Panc1 (cell line): Measurements from ENCODE around the gene MAGI1. TPM values are rescaled to one million over a fixed set of nuclear protein-coding genes. Genes with fewer than 3 reads are reported as not detected.

Experiments used
- ATAC-seq: fragments of 200-7000 bp; cut with Tn5 transposase; 2 replicates; pipeline ENCODE4 v1.9.1; 2020; ENCODE audit warnings: mild to moderate bottlenecking, moderate library complexity
- BruUV-seq: library from RNA; stranded (reverse); fragments of 400-500 nt; replicated peaks from 2 replicates; lab custom pipeline; 2021; lab: Mats Ljungman, UMichigan
- CTCF ChIA-PET: fragments of 300-600 bp; sonication (Branson Sonifier 250); formaldehyde crosslinking; loops from one replicate; lab custom pipeline; 2022; ENCODE audit warnings: antibody characterized with exemption; lab: Charles Lee
- POLR2A ChIA-PET: fragments of 300-600 bp; sonication (Branson Sonifier 250); formaldehyde crosslinking; loops from one replicate; lab custom pipeline; 2022; ENCODE audit warnings: antibody characterized with exemption; lab: Charles Lee
- DNase-seq: peaks from one replicate; pipeline ENCODE4 v3.0.0-alpha.2; 2010; ENCODE audit warnings: low read depth, low spot score
- H3K27ac ChIP-seq: 2 replicates; pipeline ENCODE4 v1.5.1; 2011; ENCODE audit warnings: mild to moderate bottlenecking, low read length, inconsistent platforms
- H3K27me3 ChIP-seq: fragments of 200-500 bp; sonication (Bioruptor generic); 2 replicates; pipeline ENCODE4 v1.6.0; 2014; ENCODE audit warnings: low read length, inconsistent platforms; ENCODE audit not compliant: control insufficient read depth, insufficient read depth
- H3K36me3 ChIP-seq: fragments of 200-500 bp; sonication (Bioruptor generic); 2 replicates; pipeline ENCODE4 v1.5.1; 2014; ENCODE audit warnings: inconsistent platforms, mild to moderate bottlenecking, low read length, moderate library complexity; ENCODE audit not compliant: control insufficient read depth, insufficient read depth
- H3K4me1 ChIP-seq: 2 replicates; pipeline ENCODE4 v1.5.1; 2011; ENCODE audit warnings: inconsistent platforms, mild to moderate bottlenecking, low read length, moderate library complexity; ENCODE audit not compliant: control insufficient read depth, insufficient read depth
- H3K4me3 ChIP-seq, 2 experiments: 2 replicates each; pipeline ENCODE4 v1.5.1; 2011 to 2012; ENCODE audit warnings: low read depth in 2 of 2, low read length in 2 of 2, mild to moderate bottlenecking in 2 of 2, inconsistent platforms in 1 of 2, moderate library complexity in 1 of 2
- H3K9me3 ChIP-seq: fragments of 200-500 bp; sonication (Bioruptor generic); 2 replicates; pipeline ENCODE4 v1.5.1; 2014; ENCODE audit warnings: low read depth, mild to moderate bottlenecking, inconsistent platforms, low read length, moderate library complexity; ENCODE audit not compliant: control insufficient read depth, insufficient read depth
- CTCF ChIP-seq: fragments of 450-650 bp; IDR thresholded peaks from 2 replicates; pipeline ENCODE4 v1.5.1; 2017; ENCODE audit warnings: mild to moderate bottlenecking
- POLR2AphosphoS5 ChIP-seq: IDR thresholded peaks from 2 replicates; pipeline ENCODE4 v1.6.1; 2012; ENCODE audit warnings: mild to moderate bottlenecking, low read depth, low read length, moderate library complexity
- REST ChIP-seq, 2 experiments: IDR thresholded peaks; 2 replicates each; pipeline ENCODE4 v1.6.1; 2011 to 2012; ENCODE audit warnings: low read depth in 2 of 2, control low read depth in 1 of 2, low read length in 1 of 2, mild to moderate bottlenecking in 1 of 2, moderate library complexity in 1 of 2; ENCODE audit not compliant: insufficient read depth in 1 of 2
- SIN3A ChIP-seq: IDR thresholded peaks from 2 replicates; pipeline ENCODE4 v1.6.1; 2012; ENCODE audit warnings: low read depth, mild to moderate bottlenecking, low read length, moderate library complexity, borderline replicate concordance; ENCODE audit not compliant: insufficient read depth
- TCF7L2 ChIP-seq: IDR thresholded peaks from 2 replicates; pipeline ENCODE4 v1.6.1; 2011; ENCODE audit warnings: mild to moderate bottlenecking, low read depth, low read length, inconsistent platforms
- in situ Hi-C: cut with HindIII; loops from 2 replicates; pipeline ENCODE4 v1.10.0; 2016; ENCODE audit warnings: low sequenced_read_pairs, low pct_unique_long_range_greater_than_20kb
- intact Hi-C: fragments of 100-400 bp; cut with micrococcal nuclease; formaldehyde crosslinking; loops from one replicate; pipeline ENCODE4 v1.10.0; 2022; ENCODE audit not compliant: unreplicated experiment
- total RNA-seq: library from RNA; stranded (reverse); gene quantifications from one replicate; pipeline ENCODE4 v1.2.1, GENCODE V29; 2021; ENCODE audit not compliant: unreplicated experiment

MAGI1 gene
- total RNA-seq, 1 experiment from 2014 or later: 9.5 TPM

DNA sequence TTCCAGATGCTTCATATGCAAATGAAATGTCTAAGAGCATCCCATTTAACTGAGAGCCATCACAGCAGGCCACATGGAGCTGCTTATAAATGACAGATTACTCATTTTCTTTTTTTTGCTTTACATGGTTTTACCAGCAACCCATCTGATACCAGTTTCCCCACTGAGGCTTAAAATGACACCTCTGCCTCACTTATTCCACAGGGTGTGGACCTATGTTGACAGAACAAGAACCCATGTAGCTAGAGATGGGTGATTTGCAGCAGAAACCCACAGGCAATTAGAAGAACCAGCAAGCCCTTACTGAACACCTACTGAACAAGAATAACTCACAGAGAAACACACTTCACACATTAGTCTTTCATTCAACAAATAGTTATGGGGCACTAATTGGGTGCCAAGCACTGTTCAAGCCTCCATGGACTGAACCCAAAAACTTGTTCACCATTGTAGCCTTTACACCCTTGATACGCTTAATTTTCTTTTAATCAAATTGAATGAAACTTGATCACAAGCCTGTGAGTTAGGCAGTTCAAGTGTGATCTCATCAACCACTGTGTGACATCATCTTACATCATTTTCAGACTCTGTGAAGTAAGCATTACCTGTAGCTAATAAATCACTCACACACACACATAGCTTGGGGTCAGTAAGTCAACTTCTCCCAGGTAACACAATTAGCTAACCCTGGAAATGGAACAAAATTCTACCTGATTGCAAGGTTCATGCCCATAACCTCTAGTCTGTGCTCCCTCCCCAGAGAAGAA, 45.4 kb downstream of the MAGI1 start:
- TF ChIP-seq REST (IDR thresholded peaks at IDR 0.05; ENCODE audit: insufficient read depth in 1 of 2, low read depth in 2 of 2, low read length in 1 of 2) (no peak), TCF7L2 (no peak), SIN3A (no peak), CTCF (no peak), POLR2AphosphoS5 (no peak)

GRCh38 chr3:65992106-65992505, 46.6 kb downstream of the MAGI1 start:
- ChIA-PET CTCF (no interaction called here), POLR2A (no interaction called here)
- Histone ChIP-seq H3K27ac (no peak overlapping the region), H3K4me1 (no peaks in the 10 kb centered on the region), H3K36me3 (no peaks in the 10 kb centered on the region), H3K27me3 (no peaks in the 10 kb centered on the region), H3K9me3 (no peaks in the 10 kb centered on the region), H3K4me3 (no peak overlapping the region)
- BruUV-seq: no TSS peak
- in situ Hi-C loops (no loop called here), intact Hi-C loops (no loop called here)
- DNase-seq (no peak), ATAC-seq (no peak)
- TF ChIP-seq SIN3A (no peak), POLR2AphosphoS5 (no peak), CTCF (no peak), TCF7L2 (no peak), REST (IDR thresholded peaks at IDR 0.05; ENCODE audit: insufficient read depth in 1 of 2, low read depth in 2 of 2, low read length in 1 of 2) (no peak)

More for the DNA sequence above, 45.4 kb downstream of the MAGI1 start:
- no TSS peak for BruUV-seq
- H3K27me3 ChIP-seq: no peaks in the 10 kb centered on the region
- no peak overlapping the region for H3K4me3 ChIP-seq
- no peaks in the 10 kb centered on the region for H3K36me3 ChIP-seq
- H3K9me3 ChIP-seq: no peaks in the 10 kb centered on the region
- H3K27ac ChIP-seq: no peak overlapping the region
- DNase-seq: no peak
- H3K4me1 ChIP-seq: no peaks in the 10 kb centered on the region
- CTCF ChIA-PET: no interaction called here
- in situ Hi-C loops: no loop called here
- intact Hi-C loops: no loop called here
- POLR2A ChIA-PET: interaction anchor here (0.6 kb wide), 1 partner anchor 14 kb away, joined by 14 read pairs; no protein-coding TSS in a partner anchor
- no peak for ATAC-seq
